Hindlimb muscle (tissue), 1 donor: ENCODE data around the gene RFX6. TPM values are rescaled to one million over a fixed set of nuclear protein-coding genes. Genes with fewer than 3 reads are reported as not detected.

Experiments used
- DNase-seq: peaks from one replicate; pipeline ENCODE4 v3.0.0-alpha.2; 2013
- polyA plus RNA-seq: library from polyadenylated mRNA; unstranded; fragments of 120-200 nt; gene quantifications from one replicate; pipeline ENCODE4 v1.2.1, GENCODE V29; 2013; ENCODE audit not compliant: insufficient read length

Gene RFX6
- polyA plus RNA-seq, 1 donor = not detected

GRCh38 chr6:116894669-116895068 is 17.6 kb downstream of the RFX6 start:
- no peak for DNase-seq

GRCh38 chr6:116895935-116896334 is 18.9 kb downstream of the RFX6 start:
- DNase-seq = no peak

GRCh38 chr6:116902634-116903033 is 25.6 kb downstream of the RFX6 start:
- no peak for DNase-seq

GRCh38 chr6:116922853-116923548 is 46.0 kb downstream of the RFX6 start:
- no peak for DNase-seq

GRCh38 chr6:116924245-116924644 is 47.2 kb downstream of the RFX6 start:
- no peak for DNase-seq

GRCh38 chr6:116925088-116925794 is 48.2 kb downstream of the RFX6 start:
- DNase-seq = no peak

- no peak for DNase-seq
Measured at GRCh38 chr6:116928677-116929076, 51.6 kb downstream of the RFX6 start.

- no peak for DNase-seq
Measured at GRCh38 chr6:116929825-116930224, 52.8 kb downstream of the RFX6 start.

- no peak for DNase-seq
Measured at GRCh38 chr6:116931456-116931855, 54.4 kb downstream of the RFX6 start.

GRCh38 chr6:116932496-116932895 is 55.5 kb downstream of the RFX6 start:
- no peak for DNase-seq

GRCh38 chr6:116933485-116933884 is 56.4 kb downstream of the RFX6 start:
- no peak for DNase-seq

- no peak for DNase-seq
Measured at GRCh38 chr6:116938305-116938704, 61.3 kb downstream of the RFX6 start.

- DNase-seq = no peak
Measured at GRCh38 chr6:116941727-116942126, 64.7 kb downstream of the RFX6 start.

GRCh38 chr6:116945809-116946208 is 68.8 kb downstream of the RFX6 start:
- no peak for DNase-seq

GRCh38 chr6:116948533-116949304 is 71.7 kb downstream of the RFX6 start:
- DNase-seq = no peak

GRCh38 chr6:116949964-116950363 is 72.9 kb downstream of the RFX6 start:
- DNase-seq = no peak

GRCh38 chr6:116954335-116954734 is 77.3 kb downstream of the RFX6 start:
- no peak for DNase-seq

GRCh38 chr6:116954938-116955337 is 77.9 kb downstream of the RFX6 start:
- no peak for DNase-seq

GRCh38 chr6:116955773-116956172 is 78.7 kb downstream of the RFX6 start:
- DNase-seq = no peak

- DNase-seq = peak; percentile 29
Measured at GRCh38 chr6:116963972-116964371, 86.9 kb downstream of the RFX6 start.

- no peak for DNase-seq
Measured at GRCh38 chr6:116966675-116967576, 89.9 kb downstream of the RFX6 start.

- DNase-seq = peak; percentile 25
Measured at GRCh38 chr6:116969211-116969863, 92.3 kb downstream of the RFX6 start.
